MM.1S (cell line): Measurements from ENCODE around the gene ATP2A3.

Source experiments
- CTCF ChIP-seq: fragments of 300-600 bp; sonication (generic); IDR thresholded peaks from 2 replicates; pipeline ENCODE4 v1.5.1; 2016; ENCODE audit warnings: antibody characterized with exemption, low read length, mixed read lengths
- EZH2 ChIP-seq: fragments of 300-600 bp; sonication (generic); optimal IDR thresholded peaks from 2 replicates; pipeline ENCODE3; 2017; ENCODE audit warnings: low read depth, mild to moderate bottlenecking, antibody characterized with exemption, low read length, mixed read lengths
- EZH2phosphoT487 ChIP-seq: fragments of 300-600 bp; sonication (generic); IDR thresholded peaks from 2 replicates; pipeline ENCODE4 v1.6.1; 2018; ENCODE audit warnings: antibody characterized with exemption, low read length

GRCh38 chr17:3921502-3922319 lies 42.5 kb downstream of the ATP2A3 start:
- TF ChIP-seq CTCF (no peak), EZH2 (no peak), EZH2phosphoT487 (no peak)
